VCaP (cell line): ENCODE results near the gene SMAD5.

ENCODE experiments used
- H3K27ac ChIP-seq: fragments of 450-650 bp; 2 replicates; pipeline ENCODE4 v1.5.1; 2017
- CTCF ChIP-seq: fragments of 450-650 bp; conservative IDR thresholded peaks from 2 replicates; pipeline ENCODE4 v1.5.1; 2017; ENCODE audit warnings: mild to moderate bottlenecking, moderate library complexity

Gene SMAD5

GRCh38 chr5:136133222-136133921 is 727 bp downstream of the SMAD5 start:
- peak overlapping the region; percentile 97 for H3K27ac ChIP-seq
- TF ChIP-seq CTCF = no peak

- peak overlapping the region; percentile 97 for H3K27ac ChIP-seq
- TF ChIP-seq CTCF = no peak
These were observed 1.3 kb downstream of the SMAD5 start for GRCh38 chr5:136133922-136134379.

- TF ChIP-seq CTCF = no peak
- H3K27ac ChIP-seq = peak overlapping the region; percentile 97
These were observed 2.0 kb downstream of the SMAD5 start for GRCh38 chr5:136134653-136135052.

GRCh38 chr5:136135536-136135935 is 2.9 kb downstream of the SMAD5 start:
- no peak overlapping the region for H3K27ac ChIP-seq
- no peak for TF ChIP-seq CTCF

GRCh38 chr5:136137497-136138220 is 5.0 kb downstream of the SMAD5 start:
- no peak overlapping the region for H3K27ac ChIP-seq
- no peak for TF ChIP-seq CTCF

- H3K27ac ChIP-seq = no peak overlapping the region
- no peak for TF ChIP-seq CTCF
These were observed 8.9 kb downstream of the SMAD5 start for GRCh38 chr5:136141561-136141960.

GRCh38 chr5:136143312-136143711 is 10.7 kb downstream of the SMAD5 start:
- no peak for TF ChIP-seq CTCF
- no peak overlapping the region for H3K27ac ChIP-seq
